OCI-LY7 (cell line): Measurements from ENCODE around the gene TSPAN17.

Source experiments
- EZH2phosphoT487 ChIP-seq: fragments of 200-600 bp; sonication (generic); IDR thresholded peaks from 2 replicates; pipeline ENCODE4 v1.6.1; 2018; ENCODE audit warnings: low read depth, borderline replicate concordance, mild to moderate bottlenecking, mixed run types, antibody characterized with exemption, low read length, moderate library complexity, mixed read lengths
- TF ChIP-seq, protein P1 (sequence below): fragments of 200-600 bp; sonication (generic); conservative IDR thresholded peaks from 2 replicates; pipeline ENCODE4 v1.5.1; 2014; ENCODE audit warnings: mild to moderate bottlenecking, antibody characterized with exemption, low read length, moderate library complexity, mixed read lengths

DNA sequence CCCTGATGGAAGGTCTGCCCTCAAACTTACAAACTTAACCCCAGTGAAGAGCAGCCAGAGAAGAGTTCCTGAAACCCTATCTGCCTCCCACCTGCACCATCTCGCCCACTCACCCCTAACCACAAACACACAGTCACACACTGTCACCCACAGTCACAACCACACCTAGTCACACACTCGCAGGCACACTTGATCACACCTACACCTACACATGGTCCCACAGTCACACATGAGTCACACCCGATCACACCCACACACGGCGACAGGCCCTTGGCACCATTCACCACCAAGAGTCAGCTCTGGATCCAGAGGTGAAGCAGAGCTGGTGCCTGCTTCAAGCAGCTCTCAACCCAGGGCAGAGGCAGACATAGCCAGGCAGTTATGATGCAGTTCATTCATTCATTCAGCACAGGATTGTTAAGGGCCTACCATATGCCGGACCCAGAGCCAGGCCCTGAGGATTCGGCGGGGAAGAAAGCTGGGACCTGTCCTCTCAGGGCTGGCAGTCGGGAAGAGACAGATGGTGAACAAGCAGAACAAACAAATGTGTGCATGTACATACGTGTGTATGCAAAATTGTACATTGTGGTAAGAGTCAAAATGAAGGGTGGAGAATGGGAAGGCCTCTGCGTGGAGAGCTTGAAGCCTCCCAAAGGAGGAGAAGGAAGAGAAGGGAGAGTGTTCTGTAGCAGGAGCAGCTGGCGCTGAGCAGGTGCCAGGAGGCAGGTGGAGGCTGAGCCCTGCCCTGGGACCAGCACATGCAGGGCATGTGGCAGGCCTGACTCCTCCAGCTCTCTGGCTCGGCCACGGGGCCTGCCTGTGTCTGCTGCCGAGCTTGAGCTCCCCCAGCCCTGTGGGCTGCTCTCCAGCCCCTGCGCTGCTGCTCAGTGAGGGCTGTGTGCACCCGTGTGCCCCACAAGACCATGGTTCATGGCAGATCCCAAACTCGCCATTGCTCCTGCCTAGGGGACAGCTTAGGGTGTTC is 6.4 kb downstream of the TSPAN17 start:
- TF ChIP-seq, protein P1, sequence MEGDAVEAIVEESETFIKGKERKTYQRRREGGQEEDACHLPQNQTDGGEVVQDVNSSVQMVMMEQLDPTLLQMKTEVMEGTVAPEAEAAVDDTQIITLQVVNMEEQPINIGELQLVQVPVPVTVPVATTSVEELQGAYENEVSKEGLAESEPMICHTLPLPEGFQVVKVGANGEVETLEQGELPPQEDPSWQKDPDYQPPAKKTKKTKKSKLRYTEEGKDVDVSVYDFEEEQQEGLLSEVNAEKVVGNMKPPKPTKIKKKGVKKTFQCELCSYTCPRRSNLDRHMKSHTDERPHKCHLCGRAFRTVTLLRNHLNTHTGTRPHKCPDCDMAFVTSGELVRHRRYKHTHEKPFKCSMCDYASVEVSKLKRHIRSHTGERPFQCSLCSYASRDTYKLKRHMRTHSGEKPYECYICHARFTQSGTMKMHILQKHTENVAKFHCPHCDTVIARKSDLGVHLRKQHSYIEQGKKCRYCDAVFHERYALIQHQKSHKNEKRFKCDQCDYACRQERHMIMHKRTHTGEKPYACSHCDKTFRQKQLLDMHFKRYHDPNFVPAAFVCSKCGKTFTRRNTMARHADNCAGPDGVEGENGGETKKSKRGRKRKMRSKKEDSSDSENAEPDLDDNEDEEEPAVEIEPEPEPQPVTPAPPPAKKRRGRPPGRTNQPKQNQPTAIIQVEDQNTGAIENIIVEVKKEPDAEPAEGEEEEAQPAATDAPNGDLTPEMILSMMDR = no peak
- TF ChIP-seq EZH2phosphoT487 = no peak
